Measurements from ENCODE around the gene ALDH3B2. TPM values are rescaled to one million over a fixed set of nuclear protein-coding genes. Genes with fewer than 3 reads are reported as not detected.

Gene ALDH3B2
- total RNA-seq, 1 experiment from 2014 or later = not detected

- Histone ChIP-seq H3K27ac (ENCODE audit: low read length) (no peak overlapping the region), H3K36me3 (ENCODE audit: control insufficient read depth, insufficient read depth, low read length) (no peaks in the 10 kb centered on the region), H3K27me3 (ENCODE audit: control insufficient read depth, insufficient read depth, low read length) (no peaks in the 10 kb centered on the region), H3K4me3 (ENCODE audit: low read depth in 2 of 2, low read length in 2 of 2) (no peak overlapping the region), H3K4me1 (ENCODE audit: control insufficient read depth, insufficient read depth, low read length) (peaks cover 11% of the 10 kb centered on the region), H3K9me3 (ENCODE audit: control insufficient read depth, insufficient read depth, low read depth, low read length) (no peaks in the 10 kb centered on the region)
- POLR2A ChIA-PET = interaction anchor here (0.5 kb wide), 1 partner anchor 68 kb away, joined by 4 read pairs; no protein-coding TSS in a partner anchor
- in situ Hi-C loops (cut with HindIII; ENCODE audit: low pct_unique_long_range_greater_than_20kb, low sequenced_read_pairs) = no loop called here
- intact Hi-C loops (cut with micrococcal nuclease; ENCODE audit: unreplicated experiment) = no loop called here
- CTCF ChIA-PET = interaction anchor here (0.7 to 1.8 kb wide), 6 partner anchors 9 to 69 kb away, joined by 3 to 11 read pairs (median 4); partner anchors contain the start of gene NUDT8
- ATAC-seq (peak; percentile 74), DNase-seq (ENCODE audit: low read depth, low spot score) (no peak)
- BruUV-seq (replicated peaks) = no TSS peak
- no peak for TF ChIP-seq POLR2AphosphoS5 (IDR thresholded peaks at IDR 0.05; ENCODE audit: low read depth, low read length)
- peak; percentile 89 for TF ChIP-seq CTCF (IDR thresholded peaks at IDR 0.05)
- TF ChIP-seq TCF7L2 (IDR thresholded peaks at IDR 0.05; ENCODE audit: low read depth, low read length) = no peak
Measured at GRCh38 chr11:67614730-67615714, 59.4 kb downstream of the ALDH3B2 start.

GRCh38 chr11:67613960-67614715 lies 60.3 kb downstream of the ALDH3B2 start:
- CTCF ChIA-PET = interaction anchor here (0.6 to 1.8 kb wide), 8 partner anchors 8 to 70 kb away, joined by 3 to 11 read pairs (median 4); partner anchors contain the start of gene NUDT8
- no peaks in the 10 kb centered on the region for H3K9me3 ChIP-seq (ENCODE audit: control insufficient read depth, insufficient read depth, low read depth, low read length)
- intact Hi-C loops (cut with micrococcal nuclease; ENCODE audit: unreplicated experiment) (no loop called here), in situ Hi-C loops (cut with HindIII; ENCODE audit: low pct_unique_long_range_greater_than_20kb, low sequenced_read_pairs) (no loop called here)
- H3K27me3 ChIP-seq (ENCODE audit: control insufficient read depth, insufficient read depth, low read length) = no peaks in the 10 kb centered on the region
- ATAC-seq (peak; percentile 68), DNase-seq (ENCODE audit: low read depth, low spot score) (no peak)
- TF ChIP-seq POLR2AphosphoS5 (IDR thresholded peaks at IDR 0.05; ENCODE audit: low read depth, low read length) (peak; percentile 39; the same call in 1 of the 2 replicates), CTCF (IDR thresholded peaks at IDR 0.05) (peak; percentile 89), SIN3A (IDR thresholded peaks at IDR 0.05; ENCODE audit: borderline replicate concordance, insufficient read depth, low read depth, low read length) (no peak), REST (IDR thresholded peaks at IDR 0.05; ENCODE audit: insufficient read depth in 1 of 2, low read depth in 2 of 2, low read length in 1 of 2) (peak in 1 of 2 experiments; percentile 30; a peak in 1 of 4 replicates), TCF7L2 (IDR thresholded peaks at IDR 0.05; ENCODE audit: low read depth, low read length) (no peak)
- H3K4me1 ChIP-seq (ENCODE audit: control insufficient read depth, insufficient read depth, low read length) = peaks cover 11% of the 10 kb centered on the region
- no TSS peak for BruUV-seq (replicated peaks)
- POLR2A ChIA-PET = interaction anchor here (0.5 kb wide), 1 partner anchor 67 kb away, joined by 4 read pairs; no protein-coding TSS in a partner anchor
- no peaks in the 10 kb centered on the region for H3K36me3 ChIP-seq (ENCODE audit: control insufficient read depth, insufficient read depth, low read length)
- no peak overlapping the region; a peak in 1 of 4 replicates for H3K4me3 ChIP-seq (ENCODE audit: low read depth in 2 of 2, low read length in 2 of 2)
- peak overlapping the region; percentile 37 for H3K27ac ChIP-seq (ENCODE audit: low read length)

Data from Panc1 (cell line).